K562 (cell line): ENCODE measurements around the gene USP49. TPM values are rescaled to one million over a fixed set of nuclear protein-coding genes. Genes with fewer than 3 reads are reported as not detected.

Source experiments
- E2F4 ChIP-seq: sonication (generic); formaldehyde crosslinking; IDR thresholded peaks from 2 replicates; pipeline ENCODE4 v1.8.0; 2022; ENCODE audit warnings: mild to moderate bottlenecking, low read depth, missing genetic modification reagents
- E2F5 ChIP-seq: sonication (generic); formaldehyde crosslinking; IDR thresholded peaks from 2 replicates; pipeline ENCODE4 v1.8.0; 2022; ENCODE audit warnings: mild to moderate bottlenecking, missing genetic modification reagents
- HCFC1 ChIP-seq: IDR thresholded peaks from 2 replicates; pipeline ENCODE4 v1.6.1; 2012; ENCODE audit warnings: low read depth, low read length, improper control_type of control experiment
- JUNB ChIP-seq: fragments of 450-650 bp; formaldehyde crosslinking; conservative IDR thresholded peaks from 2 replicates; pipeline ENCODE4 v1.4.0; 2020; ENCODE audit warnings: mild to moderate bottlenecking
- POLR2H ChIP-seq: IDR thresholded peaks from 2 replicates; pipeline ENCODE4 v1.6.1; 2016; ENCODE audit warnings: missing genetic modification characterization, low read depth, mild to moderate bottlenecking, control low read depth, missing compliant biosample characterization, moderate library complexity
- RBM14 ChIP-seq: fragments of 200-400 bp; formaldehyde crosslinking; IDR thresholded peaks from 2 replicates; pipeline ENCODE4 v1.6.1; 2018; ENCODE audit warnings: low read depth, mild to moderate bottlenecking, low read length, moderate library complexity, borderline replicate concordance; ENCODE audit not compliant: insufficient read depth
- RREB1 ChIP-seq: fragments of 250-450 bp; sonication (Bioruptor Pico); IDR thresholded peaks from 2 replicates; pipeline ENCODE4 v1.4.0; 2020
- STAT5A ChIP-seq: IDR thresholded peaks from 2 replicates; pipeline ENCODE4 v1.6.1; 2012; ENCODE audit warnings: low read length, inconsistent platforms, borderline replicate concordance
- ZBTB11 ChIP-seq, 3 experiments: fragments of 200-800 bp in 1 of 3; fragments of 250-450 bp in 1 of 3; fragments of 450-650 bp in 1 of 3; sonication (Bioruptor Pico) in 1 of 3; sonication (Bioruptor generic) in 1 of 3; formaldehyde crosslinking in 1 of 3; IDR thresholded peaks; 2 replicates each; pipeline versions ENCODE4 v1.6.1 to v1.8.0; 2016 to 2022; ENCODE audit warnings: mild to moderate bottlenecking in 2 of 3, missing genetic modification characterization in 2 of 3, missing compliant biosample characterization in 1 of 3, moderate library complexity in 1 of 3
- ZBTB8A ChIP-seq: fragments of 450-650 bp; IDR thresholded peaks from 2 replicates; pipeline ENCODE4 v1.6.1; 2018; ENCODE audit warnings: mild to moderate bottlenecking, moderate library complexity; ENCODE audit not compliant: partially characterized antibody
- ZNF12 ChIP-seq: sonication (generic); formaldehyde crosslinking; IDR thresholded peaks from 2 replicates; pipeline ENCODE4 v1.4.0; 2020; ENCODE audit warnings: mild to moderate bottlenecking, missing genetic modification reagents
- ZNF224 ChIP-seq: sonication (generic); formaldehyde crosslinking; IDR thresholded peaks from 2 replicates; pipeline ENCODE4 v1.8.0; 2022; ENCODE audit warnings: mild to moderate bottlenecking, missing genetic modification reagents
- ZNF41 ChIP-seq: fragments of 250-450 bp; sonication (Bioruptor Pico); conservative IDR thresholded peaks from 2 replicates; pipeline ENCODE4 v1.4.0; 2020; ENCODE audit warnings: mild to moderate bottlenecking
- polyA plus RNA-seq, 8 experiments: library from polyadenylated mRNA; depleted of rRNA in 4 of 8; stranded (reverse) in 5 of 8; unstranded in 3 of 8; fragments of >200 nt; fragmentation: Nextera tagmentation in 2 of 8; fragmentation: Illumina TruSeq in 1 of 8; extraction: Ambion mirVana in 2 of 8; extraction: Trizol in 1 of 8; gene quantifications; 2 replicates each; pipeline versions ENCODE4 v1.2.1 to v1.2.3, GENCODE V29; 2011 to 2014; ENCODE audit warnings: inconsistent platforms in 1 of 8, missing spikeins in 1 of 8
- total RNA-seq, 7 experiments: library from RNA; depleted of rRNA in 6 of 7; stranded (reverse); fragments of >200 nt in 6 of 7; fragmentation: Illumina TruSeq in 2 of 7; extraction: Trizol in 2 of 7; gene quantifications; 2 replicates each; pipeline versions ENCODE4 v1.2.1 to v1.2.3, GENCODE V29; 2011 to 2021; ENCODE audit warnings: low replicate concordance in 1 of 7
- TF ChIP-seq, protein P1 (sequence below): fragments of 250-450 bp; sonication (Bioruptor Pico); IDR thresholded peaks from 2 replicates; pipeline ENCODE4 v1.8.0; 2021; ENCODE audit warnings: borderline replicate concordance, mild to moderate bottlenecking, moderate library complexity; ENCODE audit not compliant: poor library complexity, severe bottlenecking

Gene USP49
- total and polyA plus RNA-seq, 9 of the 15 experiments (the other 6 are each of a cell fraction or from before 2014, with no cell fraction given), result 1.0 to 9.9 (median 6.5) TPM

GRCh38 chr6:41939176-41939847 is 44.1 kb upstream of the USP49 start (continued):
- TF ChIP-seq RREB1 (CRISPR knock-in tag) (no peak), E2F5 (CRISPR knock-in tag) (no peak), POLR2H (peak; percentile 35), ZBTB8A (no peak), ZNF224 (CRISPR knock-in tag) (no peak), ZBTB11 (CRISPR knock-in tag; IDR thresholded peaks at IDR 0.05) (peak in 1 of 3 experiments; percentile 40; a peak in 1 of 6 replicates), ZNF12 (no peak), JUNB (CRISPR knock-in tag) (no peak), ZNF41 (CRISPR knock-in tag) (no peak), HCFC1 (peak; percentile 10; the same call in 1 of the 2 replicates), RBM14 (no peak), STAT5A (no peak; the same call in 1 of the 2 replicates), E2F4 (CRISPR knock-in tag) (no peak)
- TF ChIP-seq, protein P1, sequence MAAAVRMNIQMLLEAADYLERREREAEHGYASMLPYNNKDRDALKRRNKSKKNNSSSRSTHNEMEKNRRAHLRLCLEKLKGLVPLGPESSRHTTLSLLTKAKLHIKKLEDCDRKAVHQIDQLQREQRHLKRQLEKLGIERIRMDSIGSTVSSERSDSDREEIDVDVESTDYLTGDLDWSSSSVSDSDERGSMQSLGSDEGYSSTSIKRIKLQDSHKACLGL (CRISPR knock-in tag), result no peak
